Fibroblast of skin of back (primary cell): ENCODE data around the gene LONP2. TPM values are rescaled to one million over a fixed set of nuclear protein-coding genes. Genes with fewer than 3 reads are reported as not detected.

Experiments used
- DNase-seq: peaks from one replicate; pipeline ENCODE4 v3.0.0-alpha.2; 2013
- polyA plus RNA-seq, 2 experiments: library from polyadenylated mRNA; unstranded; fragments of 120-200 nt; gene quantifications; one replicate each; pipeline ENCODE4 v1.2.1, GENCODE V29; 2013; ENCODE audit not compliant: insufficient read length in 2 of 2

Gene LONP2, protein sequence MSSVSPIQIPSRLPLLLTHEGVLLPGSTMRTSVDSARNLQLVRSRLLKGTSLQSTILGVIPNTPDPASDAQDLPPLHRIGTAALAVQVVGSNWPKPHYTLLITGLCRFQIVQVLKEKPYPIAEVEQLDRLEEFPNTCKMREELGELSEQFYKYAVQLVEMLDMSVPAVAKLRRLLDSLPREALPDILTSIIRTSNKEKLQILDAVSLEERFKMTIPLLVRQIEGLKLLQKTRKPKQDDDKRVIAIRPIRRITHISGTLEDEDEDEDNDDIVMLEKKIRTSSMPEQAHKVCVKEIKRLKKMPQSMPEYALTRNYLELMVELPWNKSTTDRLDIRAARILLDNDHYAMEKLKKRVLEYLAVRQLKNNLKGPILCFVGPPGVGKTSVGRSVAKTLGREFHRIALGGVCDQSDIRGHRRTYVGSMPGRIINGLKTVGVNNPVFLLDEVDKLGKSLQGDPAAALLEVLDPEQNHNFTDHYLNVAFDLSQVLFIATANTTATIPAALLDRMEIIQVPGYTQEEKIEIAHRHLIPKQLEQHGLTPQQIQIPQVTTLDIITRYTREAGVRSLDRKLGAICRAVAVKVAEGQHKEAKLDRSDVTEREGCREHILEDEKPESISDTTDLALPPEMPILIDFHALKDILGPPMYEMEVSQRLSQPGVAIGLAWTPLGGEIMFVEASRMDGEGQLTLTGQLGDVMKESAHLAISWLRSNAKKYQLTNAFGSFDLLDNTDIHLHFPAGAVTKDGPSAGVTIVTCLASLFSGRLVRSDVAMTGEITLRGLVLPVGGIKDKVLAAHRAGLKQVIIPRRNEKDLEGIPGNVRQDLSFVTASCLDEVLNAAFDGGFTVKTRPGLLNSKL
- polyA plus RNA-seq (2013, experiment 1 of 2; ENCODE audit: insufficient read length) = 35.7 TPM
- polyA plus RNA-seq (2013, experiment 2 of 2; ENCODE audit: insufficient read length) = 39.7 TPM

- DNase-seq = peak; percentile 89
Observed at GRCh38 chr16:48244080-48244862, at the start of gene LONP2. TSS of gene LONP2 (plus strand) at chr16:48244300. CDS start at chr16:48244389, 89 bp downstream.

DNA sequence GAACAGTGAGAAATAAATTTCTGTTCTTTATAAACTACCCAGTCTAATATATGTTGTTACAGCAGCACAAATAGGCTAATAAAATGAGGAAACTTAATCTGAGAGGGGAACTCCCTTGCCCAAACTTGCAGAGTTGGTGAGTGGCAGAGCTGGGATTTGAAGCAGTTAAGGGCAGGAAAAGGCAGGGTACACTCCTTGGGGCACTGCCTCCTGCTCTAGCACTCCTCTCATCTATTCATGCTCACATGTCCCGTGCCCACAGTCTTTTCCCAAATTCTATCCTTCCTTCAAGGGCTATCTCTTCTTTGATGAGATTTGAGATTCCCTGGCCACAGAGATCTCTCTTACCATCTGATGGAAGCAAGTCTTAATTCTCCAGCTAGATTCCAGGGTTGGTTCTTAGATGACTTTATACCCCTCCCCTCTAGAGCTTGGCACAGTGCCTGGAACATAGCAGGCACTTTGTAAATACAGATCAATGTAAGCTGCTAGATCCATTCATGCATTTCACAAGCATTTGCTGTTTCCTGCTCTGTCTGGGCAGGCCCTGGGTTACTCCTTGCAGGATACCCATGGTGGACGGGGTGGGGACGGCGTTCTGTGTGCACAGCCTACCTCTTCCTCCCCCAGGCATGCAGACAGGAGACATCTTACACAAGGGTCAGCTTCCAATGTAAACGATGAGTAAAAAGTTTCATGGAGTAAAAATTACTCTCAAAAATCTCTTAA lies 49.1 kb upstream of the LONP2 start:
- DNase-seq = peak; percentile 21

DNA sequence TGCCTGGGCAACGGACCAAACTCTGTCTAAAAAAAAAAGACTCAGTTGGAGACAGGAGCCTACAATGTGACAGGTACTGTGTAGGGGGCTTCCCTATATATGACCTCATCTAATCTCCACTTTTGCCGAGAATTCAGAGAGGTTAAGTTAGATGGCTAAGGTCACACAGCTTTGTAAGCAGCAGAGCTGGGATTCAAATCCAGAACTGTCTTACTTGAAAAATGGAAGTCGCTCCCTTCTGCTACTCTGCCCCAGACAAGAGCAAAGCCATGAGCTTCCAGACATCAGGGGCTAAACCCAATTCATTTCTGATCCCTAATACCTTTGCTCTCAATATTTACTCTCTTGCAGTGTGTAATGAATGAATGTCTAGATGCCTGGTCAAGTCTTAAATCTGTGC lies 46.8 kb upstream of the LONP2 start:
- DNase-seq = no peak

DNA sequence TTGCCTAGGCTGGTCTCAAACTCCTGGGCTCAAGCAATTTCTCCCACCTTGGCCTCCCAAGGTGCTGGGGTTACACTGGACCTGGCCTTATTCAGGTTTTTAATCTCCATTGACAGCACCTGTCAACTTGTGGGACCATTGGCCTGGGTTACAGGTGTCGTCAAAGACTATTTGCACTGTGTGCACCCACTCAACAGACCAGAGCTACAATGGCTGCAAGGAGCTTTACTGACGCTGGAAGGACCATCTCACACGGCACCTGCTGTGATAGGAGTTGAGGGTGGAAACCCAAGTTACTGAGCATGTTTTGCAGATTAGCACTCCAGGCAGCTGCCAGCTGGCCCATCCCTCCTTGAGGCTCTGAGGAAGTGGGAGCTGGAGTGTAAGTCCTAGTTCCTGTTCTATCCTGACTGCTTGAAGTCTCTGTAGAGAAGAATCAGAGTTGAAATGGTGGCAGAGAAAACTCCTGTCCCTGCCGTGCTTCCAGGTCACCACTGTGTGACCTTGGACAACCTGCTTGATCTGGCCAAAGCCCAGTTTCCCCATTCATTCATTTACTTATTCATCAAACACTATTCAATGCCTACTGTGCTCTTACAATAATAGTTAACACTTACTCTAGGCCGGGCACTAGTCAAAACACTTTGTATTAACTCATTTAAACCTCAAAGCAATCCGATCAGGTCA lies 42.4 kb upstream of the LONP2 start:
- DNase-seq = no peak

- DNase-seq = no peak
Observed at GRCh38 chr16:48203974-48204824, 39.9 kb upstream of the LONP2 start.

DNA sequence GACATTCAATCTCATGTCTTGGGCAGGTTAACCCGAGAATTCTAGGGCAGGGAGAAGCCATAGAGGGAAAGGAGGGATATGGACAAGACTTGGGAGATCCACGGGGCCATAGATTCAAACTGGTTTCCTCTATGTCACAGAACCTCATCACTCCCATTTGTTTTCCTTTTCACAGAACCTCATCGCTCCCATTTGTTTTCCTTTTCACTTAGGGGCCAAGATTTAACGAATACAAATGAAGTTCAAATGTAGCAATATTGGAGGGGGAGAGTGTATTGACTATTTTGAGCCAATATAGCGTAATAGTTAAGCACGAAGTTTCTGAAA lies 39.3 kb upstream of the LONP2 start:
- DNase-seq = no peak

- no peak for DNase-seq
Observed at GRCh38 chr16:48206594-48207242, 37.4 kb upstream of the LONP2 start.

- no peak for DNase-seq
Observed at GRCh38 chr16:48210747-48211146, 33.4 kb upstream of the LONP2 start.

GRCh38 chr16:48212033-48212432 lies 32.1 kb upstream of the LONP2 start:
- no peak for DNase-seq

DNA sequence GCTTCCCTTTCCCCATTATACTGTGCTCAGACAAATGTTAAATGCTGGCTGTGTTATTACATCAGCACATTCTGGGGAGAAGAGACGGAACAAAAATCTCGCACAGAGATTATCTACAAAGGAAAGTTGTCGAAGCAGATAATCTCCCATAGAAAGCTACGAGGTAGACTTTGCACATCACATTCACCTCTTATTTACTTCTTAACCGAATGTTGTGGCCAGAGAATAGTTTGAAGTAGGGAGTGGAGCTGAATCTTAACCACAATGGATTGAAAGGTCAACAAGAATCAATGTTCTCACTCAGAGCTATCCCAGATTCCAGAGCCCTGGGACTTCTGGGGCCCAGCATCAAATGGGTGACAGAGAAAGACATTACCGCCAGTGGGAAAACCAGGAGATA lies 28.4 kb upstream of the LONP2 start:
- DNase-seq = no peak

DNA sequence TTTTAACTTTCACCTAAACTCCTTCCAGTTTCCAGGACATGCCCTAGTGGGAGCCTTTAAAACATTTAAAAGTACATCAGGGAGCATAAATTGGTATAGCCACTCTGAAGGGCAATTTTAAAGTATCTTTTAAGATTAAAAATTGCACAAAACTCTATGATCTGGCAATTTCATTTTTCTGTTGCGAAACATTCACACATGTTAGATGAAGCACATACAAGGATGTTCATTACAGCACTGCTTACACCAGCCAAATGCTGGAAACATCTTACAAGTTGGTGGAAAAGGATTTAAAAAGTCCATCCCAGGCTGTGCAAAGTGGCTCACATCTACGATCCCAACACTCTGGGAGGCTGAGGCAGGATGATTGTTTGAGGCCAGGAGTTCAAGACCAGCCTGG lies 26.4 kb upstream of the LONP2 start:
- DNase-seq = no peak

GRCh38 chr16:48218473-48218872 lies 25.6 kb upstream of the LONP2 start:
- DNase-seq = no peak

DNA sequence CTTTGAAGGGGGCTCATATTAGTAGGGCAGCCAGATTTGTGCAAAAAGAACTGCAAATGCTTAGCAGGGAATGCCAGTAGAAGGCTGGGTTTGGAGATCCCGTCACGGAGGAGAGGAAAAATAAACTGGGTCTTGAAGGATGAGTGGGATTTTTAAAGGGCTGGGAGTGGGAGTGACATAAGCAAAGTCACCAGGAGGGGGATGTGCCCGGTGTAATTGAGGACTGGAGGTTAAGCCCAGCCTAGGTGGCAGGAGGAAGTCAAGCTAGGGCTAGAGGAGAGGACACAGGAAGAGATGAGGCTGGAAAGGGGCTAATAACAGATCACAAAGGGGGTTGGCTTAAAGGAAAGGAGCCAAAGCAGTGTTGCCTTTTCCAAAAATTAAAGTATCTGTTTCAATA lies 23.2 kb upstream of the LONP2 start:
- DNase-seq = no peak

- DNase-seq = no peak
Observed at GRCh38 chr16:48223490-48223889, 20.6 kb upstream of the LONP2 start.

- DNase-seq = peak; percentile 20
Observed at GRCh38 chr16:48225456-48225855, 18.6 kb upstream of the LONP2 start.

- peak; percentile 32 for DNase-seq
Observed at GRCh38 chr16:48231727-48232492, 12.2 kb upstream of the LONP2 start.

DNA sequence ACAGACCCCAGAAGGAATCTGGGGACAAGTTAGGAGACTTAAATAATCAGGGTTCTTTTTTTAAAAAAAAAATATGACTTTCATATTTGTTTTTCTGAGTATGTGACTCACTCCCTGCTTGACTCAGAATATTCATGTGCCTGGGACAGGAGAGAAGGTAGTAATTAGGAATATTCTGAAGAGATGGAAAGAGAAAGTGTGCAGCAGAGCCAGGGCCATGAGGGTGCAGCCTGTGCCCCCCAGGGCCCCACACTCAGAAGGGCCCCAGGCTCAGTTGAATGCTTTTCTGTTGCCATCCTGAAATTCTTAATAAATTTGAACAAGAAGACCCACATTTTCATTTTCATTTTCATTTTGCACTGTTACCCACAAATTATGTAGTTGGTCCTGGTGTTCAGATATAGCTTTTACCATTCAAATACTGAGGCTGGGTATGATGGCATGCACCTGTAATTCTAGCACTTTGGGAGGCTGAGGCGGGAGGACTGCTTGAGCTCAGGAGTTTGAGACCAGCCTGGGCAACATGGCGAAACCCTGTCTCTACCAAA lies 11.5 kb upstream of the LONP2 start:
- DNase-seq = peak; percentile 22

DNA sequence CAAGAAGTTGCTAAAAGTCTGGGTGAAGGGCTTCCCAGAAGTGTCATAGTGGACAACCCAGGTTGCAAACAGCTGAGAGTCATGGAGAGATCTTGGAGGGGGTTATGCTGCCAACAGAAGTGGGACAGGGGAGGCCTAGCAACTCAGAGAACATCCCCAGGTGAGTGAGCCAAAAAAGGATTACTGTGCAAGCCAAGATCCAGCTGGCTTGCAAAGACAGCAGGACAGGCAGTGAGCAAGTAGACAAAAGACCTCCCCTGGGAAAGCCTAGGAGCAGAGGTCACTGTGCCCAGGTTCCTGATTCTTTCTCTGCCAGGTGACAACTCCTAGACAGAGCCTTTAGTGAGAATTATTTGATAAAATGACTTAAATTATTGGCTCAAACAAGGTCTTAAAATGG lies 9.5 kb upstream of the LONP2 start:
- DNase-seq = no peak

DNA sequence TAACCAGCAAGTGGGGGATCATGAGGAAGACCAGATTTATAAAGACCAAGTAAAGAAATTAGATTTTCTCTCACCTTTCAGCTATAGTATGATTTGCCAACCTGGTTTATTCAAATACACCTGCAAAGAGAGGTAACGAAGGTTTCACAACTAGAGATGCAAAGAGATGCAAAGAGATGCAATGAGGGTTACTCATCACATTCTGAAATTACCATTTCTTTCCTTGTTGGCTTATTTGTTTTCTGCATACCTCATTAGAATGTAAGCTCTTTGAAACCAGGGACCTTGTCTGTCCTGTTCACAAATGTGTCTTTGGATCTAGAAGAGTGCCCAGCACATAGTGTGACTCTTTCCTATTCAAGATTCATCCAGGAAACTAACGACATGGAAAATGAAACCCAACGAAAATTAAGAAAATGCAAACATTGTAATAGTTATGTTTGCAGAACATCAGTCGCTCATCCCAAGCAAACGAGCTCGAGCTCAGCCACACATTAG lies 9.0 kb upstream of the LONP2 start:
- DNase-seq = no peak
